ENCODE measurements around the gene EYA2.

GRCh38 chr20:47032933-47033578, 138.4 kb downstream of the EYA2 start:
- TF ChIP-seq EZH2 (IDR thresholded peaks at IDR 0.05; ENCODE audit: borderline replicate concordance, low read length) (no peak), CTCF (conservative IDR thresholded peaks at IDR 0.05 in 1 of 2, IDR thresholded peaks at IDR 0.05 in 1 of 2; ENCODE audit: extremely low read depth in 1 of 2, insufficient read depth in 1 of 2, low read depth in 1 of 2, low read length in 2 of 2) (no peak)

All from mammary epithelial cell (primary cell).